GM18867 (cell line): ENCODE measurements around the gene HMGN2.
"Not testable (repeated sequence)": the region's sequence is repeated elsewhere in the genome, so short reads cannot be mapped to it uniquely, and the experiment has no call there.

ENCODE experiments used
- ATAC-seq: cut with Tn5 transposase; IDR thresholded peaks from one replicate; pipeline ENCODE4 v1.9.1; 2021; ENCODE audit warnings: mild to moderate bottlenecking, moderate library complexity; ENCODE audit not compliant: unreplicated experiment

Gene HMGN2

GRCh38 chr1:26476958-26477357, 4.7 kb downstream of the HMGN2 start:
- ATAC-seq, result no peak

- no peak for ATAC-seq
These were observed 5.4 kb downstream of the HMGN2 start for GRCh38 chr1:26477446-26478152.

GRCh38 chr1:26478159-26478558, 5.9 kb downstream of the HMGN2 start:
- ATAC-seq, result no peak

- no peak for ATAC-seq
These were observed 6.7 kb downstream of the HMGN2 start for GRCh38 chr1:26478988-26479387.

GRCh38 chr1:26482921-26483320, 10.7 kb downstream of the HMGN2 start:
- ATAC-seq, result no peak

- ATAC-seq, result no peak
These were observed 11.7 kb downstream of the HMGN2 start for GRCh38 chr1:26483980-26484379.

- no peak for ATAC-seq
These were observed 17.9 kb downstream of the HMGN2 start for GRCh38 chr1:26490155-26490554.

- ATAC-seq, result no peak
These were observed 21.0 kb downstream of the HMGN2 start for GRCh38 chr1:26493267-26493666.

GRCh38 chr1:26493938-26494337, 21.7 kb downstream of the HMGN2 start:
- no peak for ATAC-seq

GRCh38 chr1:26496861-26497260, 24.6 kb downstream of the HMGN2 start:
- no peak for ATAC-seq

GRCh38 chr1:26498894-26499293, 26.7 kb downstream of the HMGN2 start:
- ATAC-seq, result no peak

GRCh38 chr1:26500488-26501175, 28.4 kb downstream of the HMGN2 start:
- ATAC-seq, result peak; percentile 68

GRCh38 chr1:26510711-26511110, 38.5 kb downstream of the HMGN2 start:
- ATAC-seq, result not testable (repeated sequence)

GRCh38 chr1:26515836-26516235, 43.6 kb downstream of the HMGN2 start:
- not testable (repeated sequence) for ATAC-seq

- ATAC-seq, result no peak
These were observed 44.9 kb downstream of the HMGN2 start for GRCh38 chr1:26516987-26517765.

- ATAC-seq, result no peak
These were observed 45.5 kb downstream of the HMGN2 start for GRCh38 chr1:26517766-26518049.

- no peak for ATAC-seq
These were observed 46.1 kb downstream of the HMGN2 start for GRCh38 chr1:26518355-26518754.

GRCh38 chr1:26520339-26520738, 48.1 kb downstream of the HMGN2 start:
- no peak for ATAC-seq

- ATAC-seq, result no peak
These were observed 49.4 kb downstream of the HMGN2 start for GRCh38 chr1:26521669-26522030.

- ATAC-seq, result no peak
These were observed 49.8 kb downstream of the HMGN2 start for GRCh38 chr1:26522073-26522472.

- no peak for ATAC-seq
These were observed 51.9 kb downstream of the HMGN2 start for GRCh38 chr1:26524181-26524580.
